Occipital lobe (tissue), 2 donors: ENCODE results near the gene DYSF. TPM values are rescaled to one million over a fixed set of nuclear protein-coding genes. Genes with fewer than 3 reads are reported as not detected.
A peak's percentile ranks its signal among the peaks of the same experiment; 100 is the strongest.

ENCODE experiments used
- DNase-seq: peaks from one replicate; lab custom pipeline; 2025; lab: John Stamatoyannopoulos, UW
- total RNA-seq: library from RNA; depleted of rRNA; stranded (reverse); fragments of >200 nt; gene quantifications from one replicate; pipeline ENCODE4 v1.2.3, GENCODE V29; 2014

The DYSF gene
- total RNA-seq, 1 donor from 2014 or later, result 0.47 TPM

DNA sequence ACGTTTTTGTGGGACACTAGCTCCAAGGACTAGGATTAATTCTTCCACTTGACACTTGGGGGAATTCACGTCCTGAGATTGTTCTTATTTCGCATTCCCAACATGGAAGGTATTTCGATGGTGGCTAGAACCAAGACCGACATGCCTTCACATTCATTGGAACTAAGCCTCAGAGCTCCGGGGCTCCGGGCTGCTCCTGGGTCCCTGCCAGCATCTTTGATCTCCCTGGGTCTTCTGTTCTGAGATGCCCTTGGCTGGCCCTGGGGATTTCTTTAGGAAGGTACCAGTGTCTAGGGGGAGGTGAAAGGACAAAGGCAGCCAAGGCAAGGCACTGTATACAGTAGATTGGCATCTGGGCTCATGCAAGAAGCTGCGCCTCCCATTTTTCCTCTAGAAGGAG is 76.8 kb downstream of the DYSF start:
- no peak for DNase-seq

DNA sequence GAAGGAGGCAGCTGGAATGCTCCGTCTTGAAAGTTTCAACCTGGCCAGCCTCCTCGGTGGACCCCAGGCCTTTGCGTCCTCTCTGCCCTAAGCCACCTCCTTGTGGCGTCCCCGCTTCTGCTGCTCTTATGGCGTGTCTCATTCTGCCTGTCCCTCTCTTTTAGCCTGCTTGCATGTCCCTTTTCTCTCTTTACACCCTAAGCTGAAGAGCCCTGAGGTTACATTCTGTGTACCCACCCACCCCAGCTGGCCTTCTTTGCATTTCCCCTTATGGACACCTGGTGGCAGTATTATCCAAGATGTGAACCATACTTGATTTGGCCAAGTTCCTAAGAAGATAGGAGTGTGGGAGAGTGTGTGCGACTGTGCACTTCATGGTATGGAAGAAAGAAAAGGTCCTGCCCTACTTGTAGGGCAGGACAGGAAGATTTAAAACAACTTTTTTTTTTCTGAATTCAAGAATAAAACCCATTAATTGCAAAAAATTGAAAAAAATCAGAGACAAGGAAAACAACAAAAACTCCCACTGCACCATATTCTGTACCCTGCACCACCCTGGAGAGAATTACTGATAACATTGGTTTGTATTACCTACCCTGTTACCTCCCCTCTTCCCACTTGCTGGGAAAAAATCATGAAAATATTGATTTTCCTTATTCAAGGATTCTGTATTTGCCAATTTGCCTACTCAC is 77.4 kb downstream of the DYSF start:
- DNase-seq, result no peak

DNA sequence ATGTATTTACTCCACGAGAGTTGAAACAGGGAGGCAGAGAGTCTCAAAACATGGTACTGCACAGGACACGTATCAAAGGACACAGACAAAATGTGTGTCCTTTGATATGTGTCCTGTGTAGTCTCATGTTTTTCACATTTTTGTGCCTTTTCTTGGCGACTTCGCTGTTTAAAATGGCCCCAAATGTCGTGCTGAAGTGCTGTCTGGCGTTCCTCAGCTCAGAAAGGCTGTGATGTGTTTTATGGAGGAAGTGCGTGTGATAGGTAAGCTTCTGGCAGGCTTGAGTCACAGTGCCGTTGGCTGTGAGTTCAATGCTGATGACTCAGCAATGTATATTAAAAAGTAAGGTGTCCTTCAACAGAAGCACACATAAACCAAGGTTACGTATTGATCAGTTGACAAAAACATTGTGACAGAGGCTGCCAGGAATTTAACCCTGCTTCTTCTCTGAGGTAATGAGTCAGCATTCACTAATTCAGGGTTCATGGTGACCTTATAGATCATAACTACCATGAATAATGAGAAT is 78.2 kb downstream of the DYSF start:
- DNase-seq, result no peak

DNA sequence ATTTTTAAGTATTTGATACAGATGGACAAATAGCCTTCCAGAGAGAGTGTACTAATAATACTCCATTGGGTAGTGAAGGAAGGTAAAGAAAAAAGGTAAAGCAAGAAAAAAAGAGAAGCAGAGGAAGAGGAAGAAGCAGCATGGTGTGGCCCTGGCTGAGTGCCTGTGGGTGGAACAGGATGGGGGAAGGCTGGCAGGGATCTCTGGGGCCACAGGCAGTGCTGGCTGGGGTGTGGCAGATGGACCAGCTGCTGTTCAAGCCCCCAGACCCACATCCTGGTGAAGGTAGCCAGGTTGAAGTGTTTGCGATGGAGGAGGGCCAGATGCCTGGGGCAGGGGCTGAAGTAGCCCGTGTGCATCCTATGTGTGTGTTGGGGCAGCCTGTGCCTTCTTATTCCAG is 79.0 kb downstream of the DYSF start:
- DNase-seq, result no peak

DNA sequence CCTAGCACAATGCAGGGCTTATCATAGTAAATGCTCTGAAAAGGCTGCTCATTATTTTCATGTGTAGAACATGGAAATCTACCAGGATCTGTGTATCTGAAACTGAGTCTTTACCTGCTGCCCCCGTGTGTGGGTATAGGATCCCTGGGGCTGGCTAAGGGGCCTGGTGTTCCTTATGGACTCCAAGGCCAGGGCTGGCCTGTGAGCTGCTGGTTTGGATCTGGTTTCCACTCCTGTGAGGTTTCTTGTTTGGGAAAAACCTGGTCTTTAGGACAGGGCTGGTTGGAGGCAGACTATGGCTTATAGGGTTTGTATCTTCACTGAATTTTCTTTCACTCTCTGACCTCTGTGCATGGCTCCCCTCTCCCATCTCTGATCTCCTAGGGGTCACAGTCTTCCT is 80.8 kb downstream of the DYSF start:
- no peak for DNase-seq

DNA sequence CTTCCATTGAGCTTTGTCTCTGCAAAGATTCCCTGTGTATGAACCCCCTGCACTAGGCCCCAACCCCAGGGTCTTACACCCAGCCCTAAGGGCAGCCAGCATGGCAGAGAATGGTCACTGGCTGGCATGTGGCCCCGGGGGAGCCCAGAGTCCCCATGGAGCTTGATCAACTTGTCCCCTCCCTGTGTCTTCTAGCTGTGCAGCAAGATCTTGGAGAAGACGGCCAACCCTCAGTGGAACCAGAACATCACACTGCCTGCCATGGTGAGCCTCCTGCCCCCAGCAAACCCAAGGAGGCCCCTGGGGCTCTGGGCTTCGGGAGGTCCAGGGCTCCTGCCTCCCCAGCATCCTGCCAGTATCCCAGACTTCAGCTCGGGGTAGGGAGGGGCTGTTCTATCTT is 81.5 kb downstream of the DYSF start:
- DNase-seq, result no peak

DNA sequence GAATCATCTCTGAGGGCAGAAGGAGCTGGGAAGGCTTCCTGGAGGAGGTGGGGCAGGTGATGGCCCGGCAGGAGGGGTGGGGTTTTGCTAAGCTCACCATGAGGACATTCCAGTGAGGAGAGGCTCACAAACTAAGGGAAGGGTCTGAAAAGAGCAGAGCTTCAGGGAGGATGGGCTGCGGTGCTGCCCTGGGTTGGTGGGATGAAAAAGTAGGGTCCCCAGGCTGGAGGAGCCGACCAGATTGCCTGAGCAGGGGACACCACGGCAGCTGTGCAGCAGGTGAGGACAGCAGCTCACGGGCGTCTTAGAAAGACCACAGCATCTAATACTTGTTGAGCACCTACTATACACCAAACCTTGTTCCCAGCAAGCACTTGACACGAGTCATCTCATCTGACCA is 82.2 kb downstream of the DYSF start:
- no peak for DNase-seq

DNA sequence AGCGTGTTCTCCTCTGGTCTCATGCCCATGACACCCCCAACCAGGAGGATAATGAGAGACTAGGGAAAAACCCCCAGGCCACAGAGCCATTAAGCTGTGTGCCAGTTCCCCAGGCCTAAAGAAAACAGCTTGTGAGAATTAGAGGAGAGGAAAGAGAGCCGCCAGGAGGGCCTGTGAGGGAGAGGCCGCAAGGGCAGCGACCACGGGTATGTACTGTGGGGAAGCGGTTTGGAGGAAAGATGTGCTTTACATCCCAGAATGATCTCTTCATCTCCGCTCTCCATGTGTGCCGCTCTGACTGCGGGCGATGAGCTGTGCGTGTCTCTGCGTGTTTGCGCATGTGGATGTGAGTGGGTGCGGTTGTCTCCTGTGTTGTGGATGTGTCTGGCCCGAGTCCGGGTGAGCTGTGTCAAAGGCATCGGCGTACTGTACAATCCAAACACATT is 82.9 kb downstream of the DYSF start:
- no peak for DNase-seq

DNA sequence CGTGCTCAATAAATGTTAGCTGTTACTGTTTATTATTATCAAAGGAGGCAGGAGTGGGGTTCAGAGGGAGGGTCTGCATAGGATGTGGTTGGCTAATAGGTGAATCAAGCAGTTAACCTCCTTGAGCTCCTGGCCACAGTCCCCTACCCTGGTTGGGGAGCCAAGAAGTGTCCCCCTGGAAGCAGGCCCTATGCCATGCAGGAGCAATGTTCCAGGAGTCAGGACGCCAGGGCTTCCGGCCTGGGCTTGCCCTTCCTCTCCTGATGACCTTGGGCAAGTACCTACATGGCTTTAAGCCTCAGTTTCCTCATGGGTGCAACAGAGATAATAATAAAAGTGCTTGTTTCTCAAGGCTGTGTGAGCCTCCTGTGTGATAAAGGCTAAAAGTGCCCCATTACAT is 84.9 kb downstream of the DYSF start:
- DNase-seq, result no peak

DNA sequence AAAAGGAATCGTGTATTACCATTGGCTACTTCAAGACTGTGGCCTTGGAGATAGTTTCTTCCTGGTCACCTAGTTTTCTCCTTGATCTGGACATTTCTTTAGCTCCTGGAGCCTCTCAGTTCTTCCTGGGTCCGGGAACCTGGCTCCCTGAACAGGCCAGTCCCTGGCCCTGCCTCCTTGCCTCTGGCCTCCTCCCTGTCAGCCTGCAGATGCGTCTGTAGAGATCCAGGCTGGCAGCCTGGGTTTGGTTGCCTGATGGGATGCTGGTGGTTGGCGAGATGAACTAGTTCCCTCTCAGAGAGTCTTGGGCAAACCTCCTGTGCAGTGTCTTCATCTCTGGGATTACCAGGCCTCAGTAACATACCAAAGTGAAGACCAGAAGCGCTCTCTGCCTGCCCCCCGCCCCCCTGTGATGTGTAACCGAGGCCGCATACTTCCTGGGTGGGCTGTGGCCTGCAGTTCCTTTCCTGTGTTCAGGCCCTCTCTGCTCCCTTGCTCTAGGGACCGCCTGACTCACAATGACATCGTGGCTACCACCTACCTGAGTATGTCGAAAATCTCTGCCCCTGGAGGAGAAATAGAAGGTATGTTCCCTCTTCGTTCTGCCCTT is 85.4 kb downstream of the DYSF start:
- no peak for DNase-seq

DNA sequence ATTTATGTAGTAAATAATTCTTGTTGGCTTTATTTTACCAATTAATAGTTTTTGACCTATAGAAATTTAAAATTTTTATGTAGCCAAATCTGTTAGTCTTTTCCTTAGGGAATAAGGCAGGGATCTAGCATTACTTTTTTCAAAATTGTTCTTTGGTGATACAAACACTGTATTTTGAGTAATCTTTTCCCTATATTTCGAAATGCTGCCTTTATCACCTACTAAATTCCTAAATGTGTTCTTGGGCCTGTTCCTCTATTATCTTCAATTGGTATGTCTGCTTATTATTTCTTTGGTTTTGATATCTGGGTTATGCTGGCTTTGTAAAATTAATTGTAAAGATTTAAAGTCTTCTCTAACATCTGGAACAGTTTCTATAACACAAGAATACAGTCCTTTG is 87.5 kb downstream of the DYSF start:
- DNase-seq, result no peak

DNA sequence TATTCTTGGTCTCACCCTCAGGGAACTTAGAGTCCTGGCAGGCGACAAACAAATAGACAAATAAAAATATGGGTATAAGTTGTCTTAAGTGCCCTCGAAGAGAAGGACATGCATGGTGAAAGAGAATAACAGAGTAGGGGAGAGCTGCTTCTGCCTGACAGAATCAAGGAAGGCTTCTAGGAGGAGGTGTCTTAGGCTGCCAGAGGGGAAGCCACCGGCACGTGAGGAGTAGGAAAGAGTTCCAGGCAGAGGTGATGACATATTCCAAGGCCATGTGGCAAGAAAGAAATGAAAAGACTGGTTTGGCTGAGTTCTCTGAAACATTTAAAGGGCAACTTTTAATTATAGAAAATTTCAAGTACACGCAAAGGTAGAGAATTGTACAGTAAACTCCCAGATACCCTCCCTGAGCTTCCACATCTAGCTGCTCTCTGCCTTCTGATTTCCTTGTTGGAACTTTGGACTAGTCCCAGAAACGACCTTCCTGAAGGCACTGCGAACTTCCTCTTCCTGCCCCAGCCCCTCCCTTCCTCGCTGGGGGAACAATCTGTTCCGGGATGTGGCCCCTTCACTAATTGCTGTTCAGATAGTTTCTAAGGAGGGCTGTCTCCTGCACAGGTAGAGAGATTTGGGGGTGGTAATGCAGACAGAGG is 91.7 kb downstream of the DYSF start:
- no peak for DNase-seq

DNA sequence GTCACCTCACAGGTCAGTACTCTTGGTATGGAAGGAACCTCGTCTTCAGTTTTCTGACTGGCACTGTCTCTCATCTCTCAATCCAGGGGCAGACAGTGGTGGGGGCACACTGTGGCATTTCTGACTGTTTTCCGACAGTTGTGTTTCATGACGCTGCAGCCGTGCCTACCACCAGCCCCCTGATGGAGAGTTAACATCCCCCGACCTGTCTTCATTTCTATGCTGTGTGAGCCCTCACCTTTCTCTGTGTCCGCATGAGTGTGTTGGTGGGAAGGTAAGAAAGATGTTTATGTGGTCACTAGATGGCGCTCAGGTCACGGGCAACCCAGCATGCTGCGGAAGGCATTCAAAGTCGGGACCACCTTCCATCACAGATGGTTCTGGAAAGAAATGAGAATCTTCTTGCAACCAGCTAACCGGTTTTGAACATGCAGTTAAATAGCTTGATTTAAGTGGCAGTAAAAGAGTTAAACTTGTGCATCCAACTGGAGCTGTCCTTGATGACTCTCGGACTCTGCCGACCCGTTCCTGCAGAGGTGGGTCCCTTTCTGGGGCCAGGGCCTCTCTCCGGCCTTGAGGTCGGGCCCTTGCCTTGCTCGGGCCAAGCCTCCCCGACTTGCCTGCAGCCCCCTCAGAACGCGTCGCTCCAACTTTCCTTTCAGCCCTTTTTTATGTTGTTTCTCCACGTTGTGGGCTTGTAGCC is 92.4 kb downstream of the DYSF start:
- DNase-seq, result peak; percentile 15

DNA sequence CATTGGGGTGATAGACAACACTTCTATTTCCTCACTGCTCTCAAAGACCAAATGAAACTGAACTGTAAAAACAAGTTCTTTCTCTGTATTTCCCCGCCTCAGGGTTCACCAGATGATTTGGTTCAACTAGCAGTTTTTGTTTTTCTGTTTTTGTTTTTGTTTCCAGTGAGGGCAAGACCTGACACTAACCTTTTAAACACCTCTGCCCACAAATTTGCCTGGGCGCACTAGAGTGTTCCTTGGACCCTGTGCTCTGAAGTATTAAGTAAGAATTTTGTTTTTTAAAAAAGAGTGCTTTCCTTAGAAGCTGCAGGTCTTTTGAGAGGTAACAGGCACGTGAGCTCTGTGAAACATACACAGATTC is 92.9 kb downstream of the DYSF start:
- DNase-seq, result no peak

DNA sequence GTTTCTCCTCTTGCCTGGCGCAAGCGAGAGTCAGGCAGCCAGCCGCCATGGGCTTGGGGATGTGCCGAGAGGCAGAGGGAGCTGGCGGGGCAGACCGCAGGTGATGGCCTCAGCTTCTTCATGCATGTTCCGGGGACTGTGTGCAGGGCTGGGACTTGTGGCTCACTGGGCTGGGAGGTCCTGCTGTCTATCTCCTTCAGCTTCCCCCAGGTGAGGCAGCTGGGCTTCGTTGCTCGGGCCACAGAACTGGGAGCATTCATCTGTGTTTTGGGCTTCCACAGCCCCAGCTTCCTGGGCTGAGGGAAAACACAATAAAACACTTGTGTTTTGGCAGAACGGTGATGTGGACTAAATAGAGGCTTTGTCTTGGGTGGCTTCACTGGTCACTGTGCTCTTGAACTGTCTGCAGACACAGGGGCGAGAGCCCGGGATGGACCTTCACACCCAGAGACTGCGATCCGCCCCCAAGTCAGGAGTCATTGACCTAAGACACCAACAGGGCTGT is 93.5 kb downstream of the DYSF start:
- no peak for DNase-seq

DNA sequence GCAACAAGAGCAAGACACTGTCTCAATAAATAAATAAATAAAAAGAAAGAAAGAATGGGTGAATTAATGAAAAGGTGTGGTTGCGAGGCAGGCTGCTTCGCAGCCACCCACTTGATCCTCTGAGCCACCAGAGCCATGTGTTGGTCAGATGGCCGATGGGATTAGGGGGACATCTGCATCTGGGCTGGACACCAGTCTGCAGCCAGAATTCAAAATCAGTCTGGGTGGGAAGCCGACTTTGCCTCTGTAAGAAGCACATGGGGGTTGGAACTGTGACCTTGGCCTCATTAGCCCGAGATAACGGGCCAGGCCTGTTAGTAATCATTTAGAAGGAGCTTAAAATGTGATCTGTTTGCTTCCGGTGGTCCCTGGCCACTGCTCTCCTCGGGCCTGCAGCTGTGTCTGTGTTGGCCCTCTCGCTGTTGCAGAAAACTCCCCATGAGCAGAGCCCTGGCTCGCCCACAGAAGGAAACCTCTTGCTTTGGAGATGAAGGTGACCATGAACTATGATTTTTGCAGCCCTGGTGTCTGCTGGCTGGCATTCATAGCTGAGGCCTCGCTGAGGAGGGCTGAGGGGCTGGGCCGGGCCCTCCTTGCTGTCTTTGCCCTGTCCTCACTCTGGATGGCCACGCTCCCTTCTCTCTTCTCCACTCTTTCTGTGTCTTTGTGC is 94.4 kb downstream of the DYSF start:
- no peak for DNase-seq

DNA sequence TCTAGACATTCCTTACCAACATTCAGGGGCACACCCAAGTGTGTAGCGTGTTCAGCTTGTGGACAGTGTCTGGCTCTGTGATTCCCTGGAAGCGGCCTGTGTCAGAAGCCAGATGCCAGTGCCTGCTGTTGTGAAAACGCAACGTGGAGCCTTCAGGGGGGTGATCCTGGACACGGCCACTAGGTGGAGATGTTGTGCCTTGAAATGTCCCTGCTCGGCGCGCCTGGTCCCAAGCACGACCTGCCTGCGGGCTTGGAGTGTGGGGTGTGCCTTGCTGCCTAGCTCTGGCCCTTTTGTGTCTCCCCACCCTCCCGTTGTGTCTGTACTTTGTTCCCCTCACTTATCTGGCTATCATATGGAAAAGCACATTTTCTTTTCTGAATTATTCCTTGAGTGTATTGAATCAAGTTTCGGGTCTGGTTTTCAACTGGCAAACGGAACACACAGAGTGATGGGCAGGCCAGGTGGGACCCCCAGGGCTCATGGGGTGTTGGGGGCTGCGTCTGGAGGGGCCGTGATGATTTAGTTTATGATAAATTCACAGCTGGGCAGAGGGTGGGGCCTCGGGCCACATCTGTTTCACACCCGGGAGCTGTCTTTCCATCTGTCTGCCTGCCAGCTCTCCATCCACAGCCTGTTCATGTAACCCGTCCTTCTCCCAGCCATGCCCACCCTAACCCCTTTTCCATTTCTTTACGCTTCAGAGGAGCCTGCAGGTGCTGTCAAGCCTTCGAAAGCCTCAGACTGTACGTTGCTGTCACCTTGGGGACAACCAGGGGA is 95.5 kb downstream of the DYSF start:
- peak; percentile 55 for DNase-seq

DNA sequence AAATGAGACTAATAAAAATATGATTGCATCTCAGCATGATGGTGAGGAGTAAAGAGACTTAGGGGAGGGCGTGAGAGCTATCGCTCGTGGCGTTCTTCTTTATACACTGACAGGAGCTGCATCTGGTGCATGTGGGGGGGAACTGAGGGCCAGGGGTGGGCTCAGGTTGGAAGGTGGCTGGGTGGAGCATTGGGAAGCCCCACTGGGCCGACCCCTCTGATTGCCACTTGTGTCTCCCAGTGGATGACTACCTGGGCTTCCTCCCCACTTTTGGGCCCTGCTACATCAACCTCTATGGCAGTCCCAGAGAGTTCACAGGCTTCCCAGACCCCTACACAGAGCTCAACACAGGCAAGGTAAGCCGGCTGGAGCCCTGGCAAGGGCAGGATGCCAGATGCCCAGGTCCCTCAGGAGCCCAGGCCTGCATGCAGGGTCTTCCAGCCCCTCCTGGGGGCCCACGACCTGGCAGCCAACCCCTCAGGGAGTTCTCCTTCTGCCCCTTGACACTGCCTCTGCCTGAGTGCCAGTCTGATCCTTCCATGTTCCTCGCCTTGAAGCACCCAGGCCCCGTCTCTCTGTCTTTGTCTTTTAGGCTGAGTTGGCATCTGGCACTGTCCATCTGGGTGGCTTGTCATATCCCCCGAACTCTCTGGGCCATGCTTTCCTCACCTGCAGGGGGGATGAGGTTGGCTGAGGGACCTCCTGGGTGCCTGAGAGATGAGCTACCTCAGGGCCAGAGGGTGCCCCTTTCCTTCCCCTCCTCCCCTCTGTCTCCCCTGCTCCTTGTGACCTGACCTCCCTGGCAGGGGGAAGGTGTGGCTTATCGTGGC is 97.7 kb downstream of the DYSF start:
- no peak for DNase-seq

DNA sequence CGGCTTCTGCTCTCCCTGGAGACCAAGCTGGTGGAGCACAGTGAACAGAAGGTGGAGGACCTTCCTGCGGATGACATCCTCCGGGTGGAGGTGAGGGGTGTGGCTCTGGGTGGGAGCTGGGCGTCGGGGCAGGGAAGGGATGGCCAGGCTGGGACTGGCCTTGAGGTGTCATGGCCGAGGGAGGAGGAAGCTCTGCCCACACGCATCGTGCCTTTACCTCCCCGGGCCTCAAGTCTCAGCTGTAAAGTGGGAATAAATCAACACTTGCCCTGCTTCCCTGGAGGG is 98.2 kb downstream of the DYSF start:
- no peak for DNase-seq

DNA sequence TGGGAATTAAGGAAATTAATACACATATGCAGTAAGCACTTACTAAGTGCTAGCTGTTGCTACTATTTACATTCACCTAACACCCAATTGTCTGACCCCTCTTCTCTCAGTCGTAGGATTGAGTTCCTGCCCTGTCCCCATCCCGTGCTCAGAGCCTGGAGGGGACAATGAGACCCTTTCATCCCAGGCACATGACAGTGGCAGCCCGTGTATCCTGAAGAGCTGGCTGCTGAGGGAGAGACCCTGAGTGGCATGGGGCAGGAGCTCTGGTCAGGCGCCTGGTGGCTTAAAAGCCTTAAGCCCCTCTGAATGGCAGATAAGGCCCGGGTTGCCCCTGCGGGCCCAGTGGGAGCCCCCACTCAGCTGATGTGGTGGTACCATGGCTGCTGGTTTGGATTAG is 99.0 kb downstream of the DYSF start:
- DNase-seq, result no peak
